GM12878 (cell line): ENCODE results near the gene CFAP57.

ENCODE experiments used
- CTCF ChIP-seq, 3 experiments: IDR thresholded peaks in 2 of 3; conservative IDR thresholded peaks in 1 of 3; 2 replicates each; pipeline ENCODE4 v1.5.1; 2011; ENCODE audit warnings: low read depth in 3 of 3, low read length in 3 of 3, mild to moderate bottlenecking in 3 of 3, control low read depth in 2 of 3, moderate library complexity in 2 of 3, inconsistent platforms in 1 of 3, mixed read lengths in 1 of 3; ENCODE audit not compliant: control insufficient read depth in 2 of 3, insufficient read depth in 1 of 3; ENCODE audit errors: extremely low read depth in 1 of 3
- EZH2 ChIP-seq: IDR thresholded peaks from 2 replicates; pipeline ENCODE4 v1.6.1; 2012; ENCODE audit warnings: low read depth, mild to moderate bottlenecking, control low read depth, inconsistent platforms, low read length, borderline replicate concordance; ENCODE audit not compliant: control insufficient read depth
- NR2C2 ChIP-seq: IDR thresholded peaks from 2 replicates; pipeline ENCODE4 v1.6.1; 2011; ENCODE audit warnings: borderline replicate concordance, low read depth; ENCODE audit not compliant: control insufficient read depth, insufficient read length

- TF ChIP-seq NR2C2 (no peak), EZH2 (no peak), CTCF (IDR thresholded peaks at IDR 0.05 in 2 of 3, conservative IDR thresholded peaks at IDR 0.05 in 1 of 3; ENCODE audit: control insufficient read depth in 2 of 3, extremely low read depth in 1 of 3, insufficient read depth in 1 of 3, low read depth in 3 of 3, low read length in 3 of 3) (no peak)
These were observed 95.8 kb downstream of the CFAP57 start for GRCh38 chr1:43267818-43268425.
